Measurements from ENCODE around the gene GRK1.

DNA sequence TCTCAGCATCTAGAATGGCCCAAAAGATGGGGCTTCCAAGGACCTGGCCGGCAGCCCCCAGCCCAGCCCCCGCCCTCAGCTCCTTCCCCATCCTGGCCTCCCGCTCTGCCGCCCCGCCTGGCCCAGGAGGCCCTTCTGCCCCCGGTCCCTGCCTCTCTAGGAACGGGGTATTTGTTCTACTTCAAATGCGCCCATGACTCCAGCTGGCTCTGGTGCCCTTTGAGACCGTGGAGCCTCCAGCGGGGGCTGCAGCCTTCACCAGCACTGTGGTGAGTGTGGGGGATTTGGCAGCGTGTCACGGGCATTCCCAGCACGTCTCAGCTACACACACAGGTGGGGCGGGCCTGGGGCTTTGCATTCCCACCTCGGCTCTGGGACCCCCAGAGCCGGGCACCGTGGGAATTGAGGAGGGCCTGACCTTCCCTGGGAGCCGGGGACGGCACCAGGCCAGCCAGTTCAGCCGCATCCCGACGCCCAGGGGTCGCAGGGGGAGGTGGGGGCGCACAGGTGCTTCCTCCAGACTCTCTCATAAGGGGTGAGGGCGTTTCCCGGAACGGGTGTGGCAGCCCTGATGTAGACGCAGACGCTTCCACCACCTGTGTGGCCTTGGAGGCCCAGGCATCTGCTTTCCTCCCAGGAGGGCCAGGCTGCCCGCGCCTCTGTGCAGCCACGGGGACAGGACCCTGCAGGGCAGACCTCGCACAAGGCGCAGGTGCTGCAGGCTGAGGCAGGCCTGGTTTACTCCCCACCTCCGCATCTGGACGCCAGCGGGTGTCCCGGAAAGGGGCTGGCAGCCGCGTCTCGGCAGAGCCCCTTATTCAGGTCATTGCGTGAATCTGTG is 10.0 kb upstream of the GRK1 start:
- TF ChIP-seq, protein P1, sequence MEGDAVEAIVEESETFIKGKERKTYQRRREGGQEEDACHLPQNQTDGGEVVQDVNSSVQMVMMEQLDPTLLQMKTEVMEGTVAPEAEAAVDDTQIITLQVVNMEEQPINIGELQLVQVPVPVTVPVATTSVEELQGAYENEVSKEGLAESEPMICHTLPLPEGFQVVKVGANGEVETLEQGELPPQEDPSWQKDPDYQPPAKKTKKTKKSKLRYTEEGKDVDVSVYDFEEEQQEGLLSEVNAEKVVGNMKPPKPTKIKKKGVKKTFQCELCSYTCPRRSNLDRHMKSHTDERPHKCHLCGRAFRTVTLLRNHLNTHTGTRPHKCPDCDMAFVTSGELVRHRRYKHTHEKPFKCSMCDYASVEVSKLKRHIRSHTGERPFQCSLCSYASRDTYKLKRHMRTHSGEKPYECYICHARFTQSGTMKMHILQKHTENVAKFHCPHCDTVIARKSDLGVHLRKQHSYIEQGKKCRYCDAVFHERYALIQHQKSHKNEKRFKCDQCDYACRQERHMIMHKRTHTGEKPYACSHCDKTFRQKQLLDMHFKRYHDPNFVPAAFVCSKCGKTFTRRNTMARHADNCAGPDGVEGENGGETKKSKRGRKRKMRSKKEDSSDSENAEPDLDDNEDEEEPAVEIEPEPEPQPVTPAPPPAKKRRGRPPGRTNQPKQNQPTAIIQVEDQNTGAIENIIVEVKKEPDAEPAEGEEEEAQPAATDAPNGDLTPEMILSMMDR (IDR thresholded peaks at IDR 0.05), result no peak
- TF ChIP-seq ZFX (IDR thresholded peaks at IDR 0.05; ENCODE audit: borderline replicate concordance), result no peak

All from 22Rv1 (cell line).